BJ (cell line): ENCODE results near the gene DIO3. TPM values are rescaled to one million over a fixed set of nuclear protein-coding genes. Genes with fewer than 3 reads are reported as not detected.

ENCODE experiments used
- CTCF ChIA-PET: fragments of 350-600 bp; formaldehyde crosslinking; extraction: SDS; loops from one replicate; lab custom pipeline; 2021; ENCODE audit warnings: antibody characterized with exemption, inconsistent platforms; lab: Yijun Ruan, JAX
- POLR2A ChIA-PET: fragments of 300-600 bp; sonication (Branson Sonifier 250); formaldehyde crosslinking; extraction: SDS; loops from one replicate; lab custom pipeline; 2021; ENCODE audit warnings: antibody characterized with exemption; lab: Charles Lee
- DNase-seq: peaks from one replicate; pipeline ENCODE4 v3.0.0-alpha.2; 2011; ENCODE audit warnings: low read depth
- H3K27me3 ChIP-seq: 2 replicates; pipeline ENCODE4 v1.6.0; 2011; ENCODE audit warnings: low read length; ENCODE audit not compliant: control insufficient read depth, insufficient read depth
- H3K36me3 ChIP-seq: 2 replicates; pipeline ENCODE4 v1.5.1; 2011; ENCODE audit warnings: low read length; ENCODE audit not compliant: control insufficient read depth, insufficient read depth
- H3K4me3 ChIP-seq: 2 replicates; pipeline ENCODE4 v1.5.1; 2011; ENCODE audit warnings: low read depth, mild to moderate bottlenecking, control low read depth, low read length
- polyA plus RNA-seq: library from polyadenylated mRNA; depleted of rRNA; stranded (reverse); fragments of >200 nt; gene quantifications from 2 replicates; pipeline ENCODE4 v1.2.3, GENCODE V29; 2011
- TF ChIP-seq, protein P1 (sequence below): IDR thresholded peaks from 2 replicates; pipeline ENCODE4 v1.5.1; 2011; ENCODE audit warnings: low read depth, mild to moderate bottlenecking, control low read depth, inconsistent platforms, low read length, moderate library complexity; ENCODE audit not compliant: insufficient read depth

The DIO3 gene
- polyA plus RNA-seq, 1 experiment = not detected

DNA sequence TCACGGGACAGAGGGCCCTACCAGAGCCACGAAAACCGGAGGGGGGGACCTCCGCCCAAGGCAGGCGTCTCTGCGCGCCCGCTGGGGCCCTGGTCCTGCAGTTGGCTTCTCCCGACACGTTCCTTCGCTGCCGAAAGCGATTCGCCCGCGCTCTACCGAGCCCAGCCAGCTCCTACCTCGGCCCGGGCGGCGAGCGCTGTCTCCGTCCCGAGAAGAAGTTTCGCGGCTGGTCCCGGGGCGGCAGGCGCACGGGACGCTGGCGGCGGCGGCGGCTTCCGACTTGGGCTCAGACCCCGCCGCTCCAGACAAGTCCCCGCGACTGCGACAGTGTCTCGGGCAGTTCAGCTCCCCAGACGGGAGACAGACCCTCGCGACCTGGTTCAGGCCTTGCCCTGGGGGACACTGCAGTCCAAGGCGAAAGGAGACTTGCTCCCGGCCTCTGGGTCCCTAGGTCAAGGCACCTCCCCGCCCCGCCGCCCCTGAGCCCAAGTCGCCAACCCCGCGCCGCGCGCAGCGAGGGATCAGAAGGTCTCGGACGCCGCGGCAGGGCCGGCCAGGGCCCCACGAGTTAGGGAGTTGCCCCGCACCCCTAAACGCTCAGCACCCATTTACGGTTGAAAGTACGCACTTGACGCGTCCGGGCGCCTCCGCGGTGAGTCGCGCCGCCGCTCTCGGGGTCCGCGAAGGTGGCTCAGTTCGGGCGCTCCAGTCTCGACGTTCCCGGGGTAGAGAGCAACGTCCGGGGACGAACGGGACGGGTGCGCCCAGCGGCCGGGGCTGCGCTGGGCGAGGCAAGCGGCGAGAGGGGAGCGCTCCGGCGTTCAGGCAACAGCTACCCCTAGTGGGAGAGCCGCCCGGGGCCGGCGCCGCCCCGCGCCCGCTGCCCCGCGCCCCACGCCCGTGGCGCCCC lies 1.4 kb upstream of the DIO3 start:
- H3K27me3 ChIP-seq = peaks cover 35% of the 10 kb centered on the region
- TF ChIP-seq, protein P1, sequence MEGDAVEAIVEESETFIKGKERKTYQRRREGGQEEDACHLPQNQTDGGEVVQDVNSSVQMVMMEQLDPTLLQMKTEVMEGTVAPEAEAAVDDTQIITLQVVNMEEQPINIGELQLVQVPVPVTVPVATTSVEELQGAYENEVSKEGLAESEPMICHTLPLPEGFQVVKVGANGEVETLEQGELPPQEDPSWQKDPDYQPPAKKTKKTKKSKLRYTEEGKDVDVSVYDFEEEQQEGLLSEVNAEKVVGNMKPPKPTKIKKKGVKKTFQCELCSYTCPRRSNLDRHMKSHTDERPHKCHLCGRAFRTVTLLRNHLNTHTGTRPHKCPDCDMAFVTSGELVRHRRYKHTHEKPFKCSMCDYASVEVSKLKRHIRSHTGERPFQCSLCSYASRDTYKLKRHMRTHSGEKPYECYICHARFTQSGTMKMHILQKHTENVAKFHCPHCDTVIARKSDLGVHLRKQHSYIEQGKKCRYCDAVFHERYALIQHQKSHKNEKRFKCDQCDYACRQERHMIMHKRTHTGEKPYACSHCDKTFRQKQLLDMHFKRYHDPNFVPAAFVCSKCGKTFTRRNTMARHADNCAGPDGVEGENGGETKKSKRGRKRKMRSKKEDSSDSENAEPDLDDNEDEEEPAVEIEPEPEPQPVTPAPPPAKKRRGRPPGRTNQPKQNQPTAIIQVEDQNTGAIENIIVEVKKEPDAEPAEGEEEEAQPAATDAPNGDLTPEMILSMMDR = no peak
- no peaks in the 10 kb centered on the region for H3K36me3 ChIP-seq
- peak overlapping the region; percentile 22 for H3K4me3 ChIP-seq
- CTCF ChIA-PET = no interaction called here
- POLR2A ChIA-PET = no interaction called here
- no peak for DNase-seq

DNA sequence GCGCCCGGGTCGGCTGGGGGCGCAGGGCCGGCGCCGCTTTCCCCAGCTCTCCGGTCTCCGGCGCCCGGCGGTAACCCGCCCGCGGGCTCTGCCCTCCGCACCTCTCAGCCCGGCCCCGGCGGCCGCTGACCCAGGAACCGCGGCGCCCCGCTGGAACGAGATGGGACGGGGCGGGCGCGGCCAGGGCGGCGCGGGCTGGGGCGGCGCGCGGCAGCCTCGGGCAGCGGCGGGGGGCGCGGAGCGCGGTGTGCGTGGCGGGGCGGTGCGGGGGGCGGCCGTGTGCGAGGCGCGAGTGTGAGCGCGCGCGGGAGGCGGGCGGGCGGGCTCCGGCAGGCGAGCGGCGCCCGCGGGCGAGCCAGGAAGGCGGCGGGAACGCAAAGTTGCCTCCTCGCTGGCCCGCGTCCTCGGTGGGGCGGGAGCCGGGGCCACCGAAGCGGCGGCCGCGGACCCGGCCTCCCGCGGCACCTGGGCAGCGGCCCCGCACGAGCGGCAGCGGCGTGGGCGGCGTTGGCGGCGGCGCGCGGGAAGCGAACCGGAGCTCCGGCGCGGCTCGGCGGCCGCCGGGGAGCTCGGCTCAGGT lies 671 bp upstream of the DIO3 start:
- no peaks in the 10 kb centered on the region for H3K36me3 ChIP-seq
- no peak for DNase-seq
- peaks cover 42% of the 10 kb centered on the region for H3K27me3 ChIP-seq
- TF ChIP-seq, protein P1 = no peak
- POLR2A ChIA-PET = no interaction called here
- CTCF ChIA-PET = no interaction called here
- no peak overlapping the region for H3K4me3 ChIP-seq

DNA sequence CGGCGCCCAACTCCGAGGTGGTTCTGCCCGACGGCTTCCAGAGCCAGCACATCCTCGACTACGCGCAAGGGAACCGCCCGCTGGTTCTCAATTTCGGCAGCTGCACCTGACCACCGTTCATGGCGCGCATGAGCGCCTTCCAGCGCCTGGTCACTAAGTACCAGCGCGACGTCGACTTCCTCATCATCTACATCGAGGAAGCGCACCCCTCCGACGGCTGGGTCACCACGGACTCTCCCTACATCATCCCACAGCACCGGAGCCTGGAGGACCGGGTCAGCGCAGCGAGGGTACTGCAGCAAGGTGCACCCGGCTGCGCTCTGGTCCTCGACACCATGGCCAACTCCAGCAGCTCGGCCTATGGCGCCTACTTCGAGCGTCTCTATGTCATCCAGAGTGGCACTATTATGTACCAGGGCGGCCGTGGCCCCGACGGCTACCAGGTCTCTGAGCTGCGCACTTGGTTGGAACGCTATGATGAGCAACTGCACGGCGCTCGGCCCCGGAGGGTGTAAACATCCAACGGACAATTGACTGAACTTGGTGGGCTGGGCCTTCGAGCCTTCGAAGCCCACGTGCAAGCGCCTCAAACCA lies 699 bp downstream of the DIO3 start:
- no peak overlapping the region for H3K4me3 ChIP-seq
- ChIA-PET CTCF (no interaction called here), POLR2A (no interaction called here)
- H3K36me3 ChIP-seq = no peaks in the 10 kb centered on the region
- DNase-seq = no peak
- TF ChIP-seq, protein P1 = no peak
- H3K27me3 ChIP-seq = peaks cover 48% of the 10 kb centered on the region

DNA sequence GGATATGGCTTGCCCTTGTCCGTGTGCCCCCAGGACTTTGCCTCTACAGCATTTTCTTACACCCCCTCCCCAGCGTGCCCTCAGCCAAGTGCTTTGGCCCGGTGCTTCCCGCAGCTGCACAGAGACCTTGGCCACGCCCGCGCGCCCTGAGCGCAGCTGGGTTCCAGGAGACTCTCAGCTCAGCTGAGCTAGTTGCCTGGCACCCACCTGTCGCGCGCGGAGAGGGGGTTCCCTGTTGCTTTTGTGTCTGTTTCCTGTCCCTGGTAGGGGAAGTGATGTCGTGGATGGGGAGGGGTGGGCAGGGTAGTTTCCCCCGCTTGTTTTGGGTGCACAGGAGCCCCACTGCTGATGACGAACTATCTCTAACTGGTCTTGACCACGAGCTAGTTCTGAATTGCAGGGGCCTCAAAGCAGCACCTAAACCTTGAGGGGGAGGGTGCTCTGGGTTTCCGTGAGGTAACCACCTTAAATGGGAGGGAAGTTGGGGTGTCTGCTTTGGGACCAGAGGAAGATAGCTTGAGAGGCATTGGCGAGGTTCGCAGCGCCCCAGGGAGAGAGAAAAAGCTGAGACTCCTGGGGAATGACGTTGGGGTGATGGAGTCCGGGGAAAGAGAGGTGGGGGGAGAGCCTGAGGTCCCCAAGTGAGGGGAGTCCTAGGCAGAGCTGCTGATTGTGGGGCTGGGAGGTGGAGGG lies 1.5 kb downstream of the DIO3 start:
- Histone ChIP-seq H3K4me3 (no peak overlapping the region), H3K27me3 (peaks cover 48% of the 10 kb centered on the region), H3K36me3 (no peaks in the 10 kb centered on the region)
- ChIA-PET CTCF (no interaction called here), POLR2A (no interaction called here)
- TF ChIP-seq, protein P1 = no peak
- no peak for DNase-seq

DNA sequence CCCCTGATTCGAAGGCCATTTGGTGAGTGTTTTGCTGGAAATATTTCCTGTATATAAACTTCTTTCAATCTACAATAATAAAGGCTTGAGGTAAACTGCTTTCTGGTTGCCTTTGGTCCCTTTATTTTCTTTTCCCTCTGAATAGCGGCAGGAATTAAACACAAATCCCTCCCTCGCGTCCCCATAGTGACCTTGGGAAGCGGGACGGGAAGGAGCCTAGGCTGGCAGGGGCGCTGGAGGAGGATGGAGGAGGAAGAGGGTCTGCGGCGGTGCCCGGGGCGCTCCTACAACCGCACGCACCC lies 2.0 kb downstream of the DIO3 start:
- TF ChIP-seq, protein P1 = no peak
- DNase-seq = no peak

More for the DNA sequence above, 2.0 kb downstream of the DIO3 start:
- H3K4me3 ChIP-seq = no peak overlapping the region
- H3K27me3 ChIP-seq = peaks cover 48% of the 10 kb centered on the region
- H3K36me3 ChIP-seq = no peaks in the 10 kb centered on the region
- ChIA-PET CTCF (no interaction called here), POLR2A (no interaction called here)
